MM.1S (cell line): ENCODE data around the gene MBD4.

ENCODE experiments used
- CTCF ChIP-seq: fragments of 300-600 bp; sonication (generic); IDR thresholded peaks from 2 replicates; pipeline ENCODE4 v1.5.1; 2016; ENCODE audit warnings: antibody characterized with exemption, low read length, mixed read lengths
- EZH2 ChIP-seq: fragments of 300-600 bp; sonication (generic); optimal IDR thresholded peaks from 2 replicates; pipeline ENCODE3; 2017; ENCODE audit warnings: low read depth, mild to moderate bottlenecking, antibody characterized with exemption, low read length, mixed read lengths
- EZH2phosphoT487 ChIP-seq: fragments of 300-600 bp; sonication (generic); IDR thresholded peaks from 2 replicates; pipeline ENCODE4 v1.6.1; 2018; ENCODE audit warnings: antibody characterized with exemption, low read length

GRCh38 chr3:129432036-129432435 lies 7.7 kb downstream of the MBD4 start:
- TF ChIP-seq CTCF (no peak), EZH2phosphoT487 (no peak), EZH2 (no peak)
